Uterus (tissue), 4 donors: Measurements from ENCODE around the gene SPAG17. TPM values are rescaled to one million over a fixed set of nuclear protein-coding genes. Genes with fewer than 3 reads are reported as not detected.

Experiments
- DNase-seq, 2 donors: peaks; one replicate each; pipeline ENCODE4 v3.0.0-alpha.2; 2019 to 2020
- H3K27ac ChIP-seq, 2 donors: fragments of 200-600 bp; sonication (generic); 1 replicate in 1 of 2; 2 replicates in 1 of 2; pipeline ENCODE4 v1.5.1; 2016 to 2018
- H3K27me3 ChIP-seq, 2 donors: fragments of 200-600 bp; sonication (generic); one replicate each; pipeline ENCODE4 v1.5.1; 2018 to 2019; ENCODE audit warnings: control low read depth in 1 of 2
- H3K36me3 ChIP-seq, 2 donors: fragments of 200-600 bp; sonication (generic); one replicate each; pipeline ENCODE4 v1.5.1; 2019; ENCODE audit warnings: control low read depth in 1 of 2
- H3K4me1 ChIP-seq, 2 donors: fragments of 200-600 bp; sonication (generic); one replicate each; pipeline ENCODE4 v1.5.1; 2018 to 2019; ENCODE audit warnings: control low read depth in 1 of 2
- H3K4me3 ChIP-seq, 2 donors: fragments of 200-600 bp; sonication (generic); 1 replicate in 1 of 2; 2 replicates in 1 of 2; pipeline ENCODE4 v1.5.1; 2018 to 2019; ENCODE audit warnings: mild to moderate bottlenecking in 1 of 2
- H3K9me3 ChIP-seq, 2 donors: fragments of 200-600 bp; sonication (generic); one replicate each; pipeline ENCODE4 v1.5.1; 2019; ENCODE audit warnings: control low read depth in 1 of 2
- CTCF ChIP-seq, 4 experiments: fragments of 200-600 bp in 2 of 4; fragments of 450-650 bp in 2 of 4; sonication (generic) in 2 of 4; IDR thresholded peaks; one replicate each; pipeline ENCODE4 v1.5.1; 2016 to 2019; ENCODE audit warnings: antibody characterized with exemption in 4 of 4, mild to moderate bottlenecking in 2 of 4, moderate library complexity in 1 of 4
- POLR2A ChIP-seq, 2 donors: fragments of 450-650 bp; IDR thresholded peaks; one replicate each; pipeline ENCODE4 v1.6.1; 2016; ENCODE audit warnings: antibody characterized with exemption in 2 of 2, mild to moderate bottlenecking in 1 of 2, moderate library complexity in 1 of 2
- intact Hi-C: fragments of 100-400 bp; cut with DNase I; formaldehyde crosslinking; loops from one replicate; pipeline ENCODE4 v1.15.1; 2023; ENCODE audit warnings: low total_unique reads
- total RNA-seq, 4 donors: library from RNA; depleted of rRNA in 3 of 4; stranded (reverse); fragments of >200 nt in 3 of 4; gene quantifications; one replicate each; pipeline versions ENCODE4 v1.1.0 to v1.2.4, GENCODE V29; 2014 to 2023
- donor health status: DM: yes; HTN: yes; CAD: no.

The SPAG17 gene
- total RNA-seq, 4 donors from 2014 or later: 1.1 to 7.7 TPM; not detected in 2

- H3K36me3 ChIP-seq: no peaks in the 10 kb centered on the region
- H3K9me3 ChIP-seq: no peaks in the 10 kb centered on the region
- H3K4me3 ChIP-seq: no peak overlapping the region
- no peak for DNase-seq
- H3K4me1 ChIP-seq: no peaks in the 10 kb centered on the region
- intact Hi-C loops: no loop called here
- no peaks in the 10 kb centered on the region for H3K27me3 ChIP-seq
- no peak overlapping the region for H3K27ac ChIP-seq
- TF ChIP-seq CTCF (IDR thresholded peaks at IDR 0.05): no peak
- TF ChIP-seq POLR2A (IDR thresholded peaks at IDR 0.05): no peak
Observed at GRCh38 chr1:118147522-118147921, 37.5 kb downstream of the SPAG17 start.

DNA sequence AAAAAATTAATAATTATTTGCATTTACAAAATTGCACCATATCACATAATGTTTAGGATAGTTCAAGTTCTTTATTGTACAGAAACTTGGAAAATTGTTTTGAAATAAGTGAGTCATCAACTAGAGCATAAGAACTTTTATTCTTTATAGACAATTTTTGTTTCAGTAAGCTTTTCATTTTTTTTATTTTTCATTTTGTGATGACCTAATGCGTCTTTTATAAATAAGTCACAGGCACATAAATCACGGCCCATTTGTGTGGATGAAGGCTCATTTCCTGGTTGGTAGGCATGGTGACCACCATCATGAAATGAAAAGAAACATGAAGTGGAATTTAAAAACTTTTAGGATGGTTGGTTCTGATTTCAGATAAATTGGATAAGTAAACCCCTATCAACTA, 39.3 kb downstream of the SPAG17 start:
- Histone ChIP-seq H3K4me3 (no peak overlapping the region), H3K27ac (no peak overlapping the region), H3K9me3 (no peaks in the 10 kb centered on the region), H3K36me3 (no peaks in the 10 kb centered on the region), H3K27me3 (no peaks in the 10 kb centered on the region), H3K4me1 (no peaks in the 10 kb centered on the region)
- no peak for DNase-seq
- intact Hi-C loops: no loop called here
- TF ChIP-seq POLR2A (IDR thresholded peaks at IDR 0.05): no peak

DNA sequence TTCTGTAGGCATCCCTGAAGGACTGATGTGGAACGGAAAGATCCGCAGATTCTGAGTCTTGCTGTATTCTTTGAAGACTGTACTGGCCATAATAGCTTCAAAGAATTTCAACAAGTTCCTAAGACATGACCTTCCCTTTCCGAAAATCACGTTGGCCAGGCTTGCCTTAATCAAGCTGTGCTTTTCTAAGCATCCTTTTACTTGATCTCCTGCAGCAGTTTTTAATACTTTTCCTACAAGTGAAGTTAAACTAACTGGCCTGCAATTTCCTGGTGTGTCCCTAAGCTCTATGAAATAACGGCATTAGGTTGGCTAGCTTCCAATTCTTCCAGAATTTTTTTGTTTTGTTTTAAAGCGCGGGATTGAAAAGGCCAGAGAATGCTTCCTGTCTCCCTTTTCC, 40.3 kb downstream of the SPAG17 start:
- H3K9me3 ChIP-seq: no peaks in the 10 kb centered on the region
- TF ChIP-seq CTCF (IDR thresholded peaks at IDR 0.05): no peak
- TF ChIP-seq POLR2A (IDR thresholded peaks at IDR 0.05): no peak
- H3K27me3 ChIP-seq: no peaks in the 10 kb centered on the region
- no peaks in the 10 kb centered on the region for H3K36me3 ChIP-seq
- H3K4me1 ChIP-seq: no peaks in the 10 kb centered on the region
- intact Hi-C loops: no loop called here
- no peak overlapping the region for H3K27ac ChIP-seq
- DNase-seq: no peak
- H3K4me3 ChIP-seq: no peak overlapping the region

GRCh38 chr1:118143831-118144230, 41.2 kb downstream of the SPAG17 start:
- Histone ChIP-seq H3K27me3 (no peaks in the 10 kb centered on the region), H3K36me3 (no peaks in the 10 kb centered on the region), H3K4me3 (no peak overlapping the region), H3K4me1 (no peaks in the 10 kb centered on the region), H3K27ac (no peak overlapping the region), H3K9me3 (no peaks in the 10 kb centered on the region)
- no peak for TF ChIP-seq CTCF (IDR thresholded peaks at IDR 0.05)
- no peak for TF ChIP-seq POLR2A (IDR thresholded peaks at IDR 0.05)
- intact Hi-C loops: no loop called here
- DNase-seq: no peak

GRCh38 chr1:118143121-118143520, 41.9 kb downstream of the SPAG17 start:
- Histone ChIP-seq H3K4me1 (no peaks in the 10 kb centered on the region), H3K9me3 (no peaks in the 10 kb centered on the region), H3K27ac (no peak overlapping the region), H3K27me3 (no peaks in the 10 kb centered on the region), H3K4me3 (no peak overlapping the region), H3K36me3 (no peaks in the 10 kb centered on the region)
- intact Hi-C loops: no loop called here
- TF ChIP-seq CTCF (IDR thresholded peaks at IDR 0.05): no peak
- no peak for TF ChIP-seq POLR2A (IDR thresholded peaks at IDR 0.05)
- DNase-seq: no peak

GRCh38 chr1:118142546-118142945, 42.5 kb downstream of the SPAG17 start:
- intact Hi-C loops: no loop called here
- no peak for TF ChIP-seq CTCF (IDR thresholded peaks at IDR 0.05)
- TF ChIP-seq POLR2A (IDR thresholded peaks at IDR 0.05): no peak
- no peaks in the 10 kb centered on the region for H3K9me3 ChIP-seq

More at GRCh38 chr1:118142546-118142945, 42.5 kb downstream of the SPAG17 start:
- H3K4me1 ChIP-seq: no peaks in the 10 kb centered on the region
- DNase-seq: no peak
- H3K36me3 ChIP-seq: no peaks in the 10 kb centered on the region
- H3K27ac ChIP-seq: no peak overlapping the region
- H3K4me3 ChIP-seq: no peak overlapping the region
- no peaks in the 10 kb centered on the region for H3K27me3 ChIP-seq
